H1 (cell line): Measurements from ENCODE around the gene STXBP6.

Experiments used
- ATF2 ChIP-seq: IDR thresholded peaks from 2 replicates; pipeline ENCODE4 v1.6.1; 2012; ENCODE audit warnings: low read length, inconsistent platforms
- CTCF ChIP-seq, 3 experiments: IDR thresholded peaks; 1 replicate in 2 of 3; 2 replicates in 1 of 3; pipeline versions ENCODE4 v1.5.1 to v1.6.1; 2011; ENCODE audit warnings: low read length in 3 of 3, mild to moderate bottlenecking in 3 of 3, inconsistent platforms in 2 of 3, low read depth in 1 of 3, moderate library complexity in 1 of 3; ENCODE audit not compliant: insufficient read depth in 1 of 3; ENCODE audit errors: control extremely low read depth in 1 of 3
- GABPA ChIP-seq: IDR thresholded peaks from 2 replicates; pipeline ENCODE4 v1.6.1; 2011; ENCODE audit warnings: mild to moderate bottlenecking, low read length, moderate library complexity, borderline replicate concordance; ENCODE audit not compliant: insufficient read depth
- KDM1A ChIP-seq: fragments of 200-600, 300-600 bp; sonication (generic); IDR thresholded peaks from 2 replicates; pipeline ENCODE4 v1.7.1; 2016; ENCODE audit warnings: mild to moderate bottlenecking, low read length, borderline replicate concordance
- PHF8 ChIP-seq: fragments of 200-600 bp; sonication (generic); conservative IDR thresholded peaks from 2 replicates; pipeline ENCODE4 v1.7.1; 2012; ENCODE audit warnings: low read depth, mild to moderate bottlenecking, inconsistent platforms, low read length, moderate library complexity
- POLR2A ChIP-seq, 2 experiments: IDR thresholded peaks; 1 replicate in 1 of 2; 2 replicates in 1 of 2; pipeline ENCODE4 v1.6.1; 2011; ENCODE audit warnings: low read depth in 2 of 2, low read length in 2 of 2, mild to moderate bottlenecking in 2 of 2; ENCODE audit errors: control extremely low read depth in 1 of 2
- POLR2AphosphoS5 ChIP-seq: IDR thresholded peaks from 2 replicates; pipeline ENCODE4 v1.6.1; 2011; ENCODE audit warnings: low read depth, low read length
- SP4 ChIP-seq: IDR thresholded peaks from 2 replicates; pipeline ENCODE4 v1.6.1; 2012; ENCODE audit warnings: low read length, inconsistent platforms
- SRF ChIP-seq: IDR thresholded peaks from 2 replicates; pipeline ENCODE4 v1.6.1; 2011; ENCODE audit warnings: mild to moderate bottlenecking, low read depth, low read length, moderate library complexity
- TAF1 ChIP-seq: IDR thresholded peaks from 2 replicates; pipeline ENCODE4 v1.6.1; 2011; ENCODE audit warnings: mild to moderate bottlenecking, low read depth, low read length
- ZNF274 ChIP-seq: IDR thresholded peaks from 2 replicates; pipeline ENCODE4 v1.7.0; 2012; ENCODE audit warnings: low read length, borderline replicate concordance; ENCODE audit errors: extremely low read depth

GRCh38 chr14:24820616-24821015 lies 229.3 kb downstream of the STXBP6 start:
- no peak for TF ChIP-seq POLR2A (IDR thresholded peaks at IDR 0.05; ENCODE audit: control extremely low read depth in 1 of 2, low read depth in 2 of 2, low read length in 2 of 2)
- TF ChIP-seq CTCF (IDR thresholded peaks at IDR 0.05; ENCODE audit: control extremely low read depth in 1 of 3, insufficient read depth in 1 of 3, low read depth in 1 of 3, low read length in 3 of 3), result no peak
- no peak for TF ChIP-seq GABPA
- no peak for TF ChIP-seq KDM1A
- TF ChIP-seq ATF2, result no peak
- no peak for TF ChIP-seq ZNF274
- TF ChIP-seq PHF8, result no peak
- TF ChIP-seq SP4, result no peak
- TF ChIP-seq POLR2AphosphoS5, result no peak
- no peak for TF ChIP-seq TAF1
- no peak for TF ChIP-seq SRF
